MM.1S (cell line): ENCODE measurements around the gene OBSCN.

ENCODE experiments used
- DNase-seq: peaks from one replicate; pipeline ENCODE4 v3.0.0-alpha.2; 2015
- H2AFZ ChIP-seq: fragments of 300-600 bp; sonication (generic); 2 replicates; pipeline ENCODE4 v1.6.0; 2016; ENCODE audit warnings: antibody characterized with exemption, low read length
- H3F3A ChIP-seq: fragments of 300-600 bp; sonication (generic); 2 replicates; pipeline ENCODE4 v1.6.1; 2016; ENCODE audit warnings: mild to moderate bottlenecking, antibody characterized with exemption, low read length, moderate library complexity, mixed read lengths; ENCODE audit not compliant: insufficient read depth
- H3K27ac ChIP-seq: fragments of 300-600 bp; sonication (generic); 2 replicates; pipeline ENCODE4 v1.5.1; 2016; ENCODE audit warnings: mild to moderate bottlenecking, low read length
- H3K27me3 ChIP-seq: fragments of 300-600 bp; sonication (generic); replicated peaks from 2 replicates; pipeline ENCODE4 v1.6.0; 2016; ENCODE audit warnings: low read length; ENCODE audit not compliant: insufficient read depth
- H3K36me3 ChIP-seq: fragments of 300-600 bp; sonication (generic); replicated peaks from 2 replicates; pipeline ENCODE4 v1.6.1; 2016; ENCODE audit warnings: mild to moderate bottlenecking, low read length, mixed read lengths; ENCODE audit not compliant: insufficient read depth
- H3K4me1 ChIP-seq: fragments of 300-600 bp; sonication (generic); 2 replicates; pipeline ENCODE4 v1.6.1; 2016; ENCODE audit warnings: low read length, mixed read lengths
- H3K4me2 ChIP-seq: fragments of 300-600 bp; sonication (generic); 2 replicates; pipeline ENCODE4 v1.6.0; 2016; ENCODE audit warnings: low read depth, low read length
- H3K4me3 ChIP-seq: fragments of 300-600 bp; sonication (generic); 2 replicates; pipeline ENCODE4 v1.5.1; 2016; ENCODE audit warnings: low read length, mixed read lengths
- H3K79me2 ChIP-seq: fragments of 300-600 bp; sonication (generic); 2 replicates; pipeline ENCODE4 v1.6.1; 2016; ENCODE audit warnings: mixed run types, low read length, mixed read lengths
- H3K9ac ChIP-seq: fragments of 300-600 bp; sonication (generic); 2 replicates; pipeline ENCODE4 v1.6.1; 2016; ENCODE audit warnings: low read length, mixed read lengths
- H3K9me2 ChIP-seq: fragments of 300-600 bp; sonication (generic); replicated peaks from 2 replicates; pipeline ENCODE4 v1.6.1; 2016; ENCODE audit warnings: mild to moderate bottlenecking, low read length, mixed read lengths; ENCODE audit not compliant: insufficient read depth
- H3K9me3 ChIP-seq: fragments of 300-600 bp; sonication (generic); replicated peaks from 2 replicates; pipeline ENCODE4 v1.6.1; 2016; ENCODE audit warnings: mild to moderate bottlenecking, low read length, mixed read lengths; ENCODE audit not compliant: insufficient read depth
- H4K20me1 ChIP-seq: fragments of 300-600 bp; sonication (generic); 2 replicates; pipeline ENCODE4 v1.6.1; 2016; ENCODE audit warnings: mild to moderate bottlenecking, low read length, moderate library complexity, mixed read lengths; ENCODE audit not compliant: insufficient read depth
- CTCF ChIP-seq: fragments of 300-600 bp; sonication (generic); IDR thresholded peaks from 2 replicates; pipeline ENCODE4 v1.5.1; 2016; ENCODE audit warnings: antibody characterized with exemption, low read length, mixed read lengths
- EZH2 ChIP-seq: fragments of 300-600 bp; sonication (generic); optimal IDR thresholded peaks from 2 replicates; pipeline ENCODE3; 2017; ENCODE audit warnings: low read depth, mild to moderate bottlenecking, antibody characterized with exemption, low read length, mixed read lengths
- EZH2phosphoT487 ChIP-seq: fragments of 300-600 bp; sonication (generic); IDR thresholded peaks from 2 replicates; pipeline ENCODE4 v1.6.1; 2018; ENCODE audit warnings: antibody characterized with exemption, low read length

OBSCN gene

DNA sequence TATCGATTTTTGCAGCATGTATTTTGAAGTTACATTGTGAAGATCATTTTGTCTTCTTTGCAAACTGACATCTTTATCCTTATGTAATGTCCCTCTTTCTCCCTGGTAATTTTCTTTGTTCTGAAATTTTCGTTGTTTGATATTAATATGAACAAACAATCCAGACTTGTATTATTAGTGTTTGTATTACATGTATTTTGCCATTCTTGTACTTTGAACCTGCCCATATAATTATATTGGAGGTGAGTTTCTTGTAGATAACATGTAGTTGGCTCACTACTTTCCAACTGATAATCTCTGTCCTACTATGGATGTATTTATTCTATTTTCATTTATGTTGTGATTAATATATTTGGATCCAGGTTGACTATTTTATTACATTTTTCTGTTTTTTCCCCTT lies 27.1 kb downstream of the OBSCN start:
- no peaks in the 10 kb centered on the region for H3K9me3 ChIP-seq
- H3K36me3 ChIP-seq = no peaks in the 10 kb centered on the region
- no peaks in the 10 kb centered on the region for H3K27me3 ChIP-seq
- no peak overlapping the region for H3K4me3 ChIP-seq
- H3K4me1 ChIP-seq = no peaks in the 10 kb centered on the region
- H3K4me2 ChIP-seq = no peak overlapping the region
- no peaks in the 10 kb centered on the region for H3F3A ChIP-seq
- no peak for DNase-seq
- no peak overlapping the region for H3K27ac ChIP-seq
- no peak overlapping the region for H2AFZ ChIP-seq
- no peaks in the 10 kb centered on the region for H4K20me1 ChIP-seq
- H3K9ac ChIP-seq = no peak overlapping the region
- no peaks in the 10 kb centered on the region for H3K9me2 ChIP-seq
- no peaks in the 10 kb centered on the region for H3K79me2 ChIP-seq
- TF ChIP-seq EZH2 = no peak
- TF ChIP-seq CTCF = no peak
- no peak for TF ChIP-seq EZH2phosphoT487

DNA sequence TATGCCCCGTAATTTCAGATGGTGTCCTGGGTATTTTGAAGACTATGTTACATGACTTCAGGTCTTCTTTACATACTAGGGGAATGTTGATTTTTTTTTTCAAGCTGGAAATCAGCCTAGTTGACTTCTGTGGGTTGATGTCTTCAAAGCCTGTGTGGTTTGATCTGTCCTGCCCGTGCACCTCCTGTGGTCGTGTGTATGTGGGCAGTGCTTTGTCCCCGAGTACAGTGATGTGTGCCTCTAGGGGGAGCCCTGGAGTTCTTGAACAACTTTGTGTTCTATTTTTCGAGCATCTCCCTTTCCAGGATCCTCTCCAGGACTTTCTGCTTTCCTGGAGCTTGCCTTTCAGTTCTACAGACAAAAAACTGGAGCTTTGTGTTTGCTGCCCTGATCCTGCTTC lies 28.9 kb downstream of the OBSCN start:
- Histone ChIP-seq H4K20me1 (no peaks in the 10 kb centered on the region), H3K4me3 (no peak overlapping the region), H3K4me1 (no peaks in the 10 kb centered on the region), H3K27ac (no peak overlapping the region), H3K4me2 (no peak overlapping the region), H3F3A (no peaks in the 10 kb centered on the region), H3K9me2 (no peaks in the 10 kb centered on the region), H3K36me3 (no peaks in the 10 kb centered on the region), H3K9ac (no peak overlapping the region), H3K9me3 (no peaks in the 10 kb centered on the region), H2AFZ (no peak overlapping the region), H3K79me2 (no peaks in the 10 kb centered on the region), H3K27me3 (no peaks in the 10 kb centered on the region)
- TF ChIP-seq EZH2 = no peak
- peak; percentile 64 for TF ChIP-seq CTCF
- DNase-seq = no peak

DNA sequence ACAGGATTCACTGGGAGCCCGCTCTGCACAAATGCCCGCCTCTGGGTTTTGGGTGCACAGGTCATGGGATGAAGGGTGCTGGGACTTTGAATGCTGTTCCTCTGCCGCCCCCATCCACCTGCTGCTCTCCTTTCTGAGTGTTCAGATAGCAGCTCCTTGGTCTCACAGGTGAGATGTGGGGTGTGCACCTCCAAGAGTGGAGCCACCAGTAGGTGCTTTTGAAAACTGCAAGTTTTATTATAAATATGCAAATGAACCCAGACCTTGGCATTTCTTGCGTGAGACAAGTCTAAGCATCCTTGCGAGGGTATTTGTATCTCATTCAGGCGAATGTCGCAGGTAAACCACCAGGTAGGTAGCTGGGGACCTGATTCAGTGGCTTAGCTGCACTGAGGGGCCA lies 30.2 kb downstream of the OBSCN start:
- Histone ChIP-seq H3K36me3 (no peaks in the 10 kb centered on the region), H3F3A (no peaks in the 10 kb centered on the region), H2AFZ (no peak overlapping the region), H4K20me1 (no peaks in the 10 kb centered on the region), H3K27me3 (no peaks in the 10 kb centered on the region), H3K4me1 (no peaks in the 10 kb centered on the region), H3K4me2 (no peak overlapping the region), H3K27ac (no peak overlapping the region), H3K9me2 (no peaks in the 10 kb centered on the region), H3K9me3 (no peaks in the 10 kb centered on the region), H3K4me3 (no peak overlapping the region), H3K9ac (no peak overlapping the region), H3K79me2 (no peaks in the 10 kb centered on the region)
- DNase-seq = no peak
- TF ChIP-seq CTCF = no peak
- TF ChIP-seq EZH2phosphoT487 = no peak
- no peak for TF ChIP-seq EZH2

GRCh38 chr1:228238461-228238860 lies 30.6 kb downstream of the OBSCN start:
- Histone ChIP-seq H2AFZ (no peak overlapping the region), H3K9me2 (no peaks in the 10 kb centered on the region), H3F3A (no peaks in the 10 kb centered on the region), H3K36me3 (no peaks in the 10 kb centered on the region), H3K4me1 (no peaks in the 10 kb centered on the region), H3K79me2 (no peaks in the 10 kb centered on the region), H3K9me3 (no peaks in the 10 kb centered on the region), H3K9ac (no peak overlapping the region), H3K27me3 (no peaks in the 10 kb centered on the region), H3K27ac (no peak overlapping the region), H3K4me2 (no peak overlapping the region), H4K20me1 (no peaks in the 10 kb centered on the region), H3K4me3 (no peak overlapping the region)
- TF ChIP-seq CTCF = no peak
- TF ChIP-seq EZH2 = no peak
- TF ChIP-seq EZH2phosphoT487 = no peak
- DNase-seq = no peak
